PC-9 (cell line): Measurements from ENCODE around the gene SPG11.

ENCODE experiments used
- EZH2 ChIP-seq: fragments of 200-600 bp; sonication (generic); IDR thresholded peaks from 2 replicates; pipeline ENCODE4 v1.8.0; 2017; ENCODE audit warnings: antibody characterized with exemption, low read depth
- TF ChIP-seq, protein P1 (sequence below): fragments of 200-600 bp; sonication (generic); conservative IDR thresholded peaks from 2 replicates; pipeline ENCODE4 v1.6.1; 2017; ENCODE audit warnings: mixed run types, antibody characterized with exemption, mild to moderate bottlenecking, moderate library complexity

DNA sequence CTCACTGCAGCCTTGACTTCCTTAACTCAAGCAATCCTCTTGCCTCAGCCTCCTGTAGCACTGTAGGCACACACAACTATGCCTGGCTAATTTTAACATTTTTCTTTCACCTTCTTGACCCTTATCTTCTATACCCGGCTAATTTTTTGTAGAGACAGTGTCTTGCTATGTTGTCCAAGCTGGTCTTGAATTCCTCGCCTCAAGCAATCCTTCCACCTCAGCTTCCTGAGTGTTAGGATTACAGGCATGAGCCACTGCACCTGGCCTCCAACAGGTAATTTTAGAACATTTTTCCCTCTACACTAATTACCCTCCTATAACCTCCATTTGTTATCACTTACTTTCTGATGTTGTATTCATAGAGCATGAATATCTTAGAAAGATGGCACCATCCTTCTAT is 60.3 kb downstream of the SPG11 start:
- TF ChIP-seq, protein P1, sequence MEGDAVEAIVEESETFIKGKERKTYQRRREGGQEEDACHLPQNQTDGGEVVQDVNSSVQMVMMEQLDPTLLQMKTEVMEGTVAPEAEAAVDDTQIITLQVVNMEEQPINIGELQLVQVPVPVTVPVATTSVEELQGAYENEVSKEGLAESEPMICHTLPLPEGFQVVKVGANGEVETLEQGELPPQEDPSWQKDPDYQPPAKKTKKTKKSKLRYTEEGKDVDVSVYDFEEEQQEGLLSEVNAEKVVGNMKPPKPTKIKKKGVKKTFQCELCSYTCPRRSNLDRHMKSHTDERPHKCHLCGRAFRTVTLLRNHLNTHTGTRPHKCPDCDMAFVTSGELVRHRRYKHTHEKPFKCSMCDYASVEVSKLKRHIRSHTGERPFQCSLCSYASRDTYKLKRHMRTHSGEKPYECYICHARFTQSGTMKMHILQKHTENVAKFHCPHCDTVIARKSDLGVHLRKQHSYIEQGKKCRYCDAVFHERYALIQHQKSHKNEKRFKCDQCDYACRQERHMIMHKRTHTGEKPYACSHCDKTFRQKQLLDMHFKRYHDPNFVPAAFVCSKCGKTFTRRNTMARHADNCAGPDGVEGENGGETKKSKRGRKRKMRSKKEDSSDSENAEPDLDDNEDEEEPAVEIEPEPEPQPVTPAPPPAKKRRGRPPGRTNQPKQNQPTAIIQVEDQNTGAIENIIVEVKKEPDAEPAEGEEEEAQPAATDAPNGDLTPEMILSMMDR, result no peak
- no peak for TF ChIP-seq EZH2
